HepG2 (cell line): Measurements from ENCODE around the gene CD300LF. TPM values are rescaled to one million over a fixed set of nuclear protein-coding genes. Genes with fewer than 3 reads are reported as not detected.

Source experiments
- AGO1 ChIP-seq: fragments of 200-400 bp; formaldehyde crosslinking; IDR thresholded peaks from 2 replicates; pipeline ENCODE4 v1.6.1; 2017; ENCODE audit warnings: mild to moderate bottlenecking, low read depth, low read length, moderate library complexity; ENCODE audit not compliant: poor library complexity, severe bottlenecking
- ARNTL ChIP-seq: sonication (generic); formaldehyde crosslinking; IDR thresholded peaks from 2 replicates; pipeline ENCODE4 v1.4.0; 2020; ENCODE audit warnings: mild to moderate bottlenecking, missing genetic modification reagents
- CENPT ChIP-seq: sonication (generic); formaldehyde crosslinking; IDR thresholded peaks from 2 replicates; pipeline ENCODE4 v1.8.0; 2022; ENCODE audit warnings: low read depth, mild to moderate bottlenecking, moderate library complexity, missing genetic modification reagents
- HNRNPK ChIP-seq: fragments of 200-400 bp; formaldehyde crosslinking; IDR thresholded peaks from 2 replicates; pipeline ENCODE4 v1.6.1; 2018; ENCODE audit warnings: low read length, low read depth, moderate library complexity, mild to moderate bottlenecking; ENCODE audit not compliant: poor library complexity, severe bottlenecking
- HNRNPUL1 ChIP-seq: fragments of 200-400 bp; formaldehyde crosslinking; IDR thresholded peaks from 2 replicates; pipeline ENCODE4 v1.6.1; 2017; ENCODE audit warnings: low read depth, mild to moderate bottlenecking, low read length, moderate library complexity
- ZNF24 ChIP-seq: fragments of 450-650 bp; IDR thresholded peaks from 2 replicates; pipeline ENCODE4 v1.6.1; 2017; ENCODE audit warnings: antibody characterized with exemption, mild to moderate bottlenecking
- ZNF383 ChIP-seq: sonication (generic); formaldehyde crosslinking; IDR thresholded peaks from 2 replicates; pipeline ENCODE4 v1.4.0; 2020; ENCODE audit warnings: missing genetic modification reagents, mild to moderate bottlenecking, borderline replicate concordance
- ZNF496 ChIP-seq: sonication (generic); formaldehyde crosslinking; IDR thresholded peaks from 2 replicates; pipeline ENCODE4 v1.8.1; 2023; ENCODE audit warnings: mild to moderate bottlenecking, moderate library complexity, missing genetic modification reagents; ENCODE audit not compliant: insufficient replicate concordance
- ZNF501 ChIP-seq: sonication (generic); formaldehyde crosslinking; IDR thresholded peaks from 2 replicates; pipeline ENCODE4 v1.5.1; 2020; ENCODE audit warnings: mild to moderate bottlenecking, moderate library complexity, missing genetic modification reagents
- ZNF672 ChIP-seq: sonication (generic); formaldehyde crosslinking; IDR thresholded peaks from 2 replicates; pipeline ENCODE4 v1.8.1; 2022; ENCODE audit warnings: missing genetic modification reagents
- ZNF703 ChIP-seq: sonication (generic); formaldehyde crosslinking; IDR thresholded peaks from 2 replicates; pipeline ENCODE4 v1.5.1; 2020; ENCODE audit warnings: missing genetic modification reagents, mild to moderate bottlenecking, moderate library complexity, borderline replicate concordance
- ZNF720 ChIP-seq: sonication (generic); formaldehyde crosslinking; IDR thresholded peaks from 2 replicates; pipeline ENCODE4 v1.4.0; 2020; ENCODE audit warnings: missing genetic modification reagents
- ZNF761 ChIP-seq: sonication (generic); formaldehyde crosslinking; conservative IDR thresholded peaks from 2 replicates; pipeline ENCODE4 v1.4.0; 2020; ENCODE audit warnings: mild to moderate bottlenecking, missing genetic modification reagents
- ZNF782 ChIP-seq: sonication (generic); formaldehyde crosslinking; IDR thresholded peaks from 2 replicates; pipeline ENCODE4 v1.4.0; 2020; ENCODE audit warnings: missing genetic modification reagents, mild to moderate bottlenecking, borderline replicate concordance
- ZNF788 ChIP-seq: sonication (generic); formaldehyde crosslinking; IDR thresholded peaks from 2 replicates; pipeline ENCODE4 v1.5.0; 2020; ENCODE audit warnings: mild to moderate bottlenecking, missing genetic modification reagents, borderline replicate concordance
- ZSCAN29 ChIP-seq: sonication (generic); formaldehyde crosslinking; conservative IDR thresholded peaks from 2 replicates; pipeline ENCODE4 v1.4.0; 2020; ENCODE audit warnings: mild to moderate bottlenecking, missing genetic modification reagents
- polyA plus RNA-seq, 8 experiments: library from polyadenylated mRNA; depleted of rRNA in 3 of 8; stranded (reverse) in 7 of 8; unstranded in 1 of 8; fragments of >200 nt; fragmentation: Illumina TruSeq in 4 of 8; extraction: Trizol in 4 of 8; gene quantifications; 2 replicates each; pipeline versions ENCODE4 v1.2.1 to v1.2.3, GENCODE V29; 2011 to 2016; ENCODE audit warnings: low read depth in 4 of 8, missing spikeins in 1 of 8, mixed read lengths in 1 of 8; ENCODE audit not compliant: insufficient read depth in 1 of 8
- total RNA-seq, 5 experiments: library from RNA; depleted of rRNA; stranded (reverse); fragments of >200 nt; fragmentation: Illumina TruSeq; extraction: Trizol; gene quantifications; 2 replicates each; pipeline ENCODE4 v1.2.3, GENCODE V29; 2016; ENCODE audit warnings: low read depth in 1 of 5
- TF ChIP-seq, protein P1 (sequence below): sonication (generic); formaldehyde crosslinking; IDR thresholded peaks from 2 replicates; pipeline ENCODE4 v1.4.0; 2020; ENCODE audit warnings: mild to moderate bottlenecking, missing genetic modification reagents
- TF ChIP-seq, protein P2 (sequence below): sonication (generic); formaldehyde crosslinking; IDR thresholded peaks from 2 replicates; pipeline ENCODE4 v1.4.0; 2020; ENCODE audit warnings: low read depth, missing genetic modification reagents
- TF ChIP-seq, protein P3 (sequence below): sonication (generic); formaldehyde crosslinking; IDR thresholded peaks from 2 replicates; pipeline ENCODE4 v1.5.1; 2020; ENCODE audit warnings: missing genetic modification reagents, mild to moderate bottlenecking, borderline replicate concordance
- TF ChIP-seq, protein P4 (sequence below): sonication (generic); formaldehyde crosslinking; IDR thresholded peaks from 2 replicates; pipeline ENCODE4 v1.9.0; 2021; ENCODE audit warnings: missing genetic modification reagents, mild to moderate bottlenecking, borderline replicate concordance

CD300LF gene
- total and polyA plus RNA-seq, 2 of the 13 experiments (the other 11 are each of a cell fraction or from before 2014, with no cell fraction given) = not detected

DNA sequence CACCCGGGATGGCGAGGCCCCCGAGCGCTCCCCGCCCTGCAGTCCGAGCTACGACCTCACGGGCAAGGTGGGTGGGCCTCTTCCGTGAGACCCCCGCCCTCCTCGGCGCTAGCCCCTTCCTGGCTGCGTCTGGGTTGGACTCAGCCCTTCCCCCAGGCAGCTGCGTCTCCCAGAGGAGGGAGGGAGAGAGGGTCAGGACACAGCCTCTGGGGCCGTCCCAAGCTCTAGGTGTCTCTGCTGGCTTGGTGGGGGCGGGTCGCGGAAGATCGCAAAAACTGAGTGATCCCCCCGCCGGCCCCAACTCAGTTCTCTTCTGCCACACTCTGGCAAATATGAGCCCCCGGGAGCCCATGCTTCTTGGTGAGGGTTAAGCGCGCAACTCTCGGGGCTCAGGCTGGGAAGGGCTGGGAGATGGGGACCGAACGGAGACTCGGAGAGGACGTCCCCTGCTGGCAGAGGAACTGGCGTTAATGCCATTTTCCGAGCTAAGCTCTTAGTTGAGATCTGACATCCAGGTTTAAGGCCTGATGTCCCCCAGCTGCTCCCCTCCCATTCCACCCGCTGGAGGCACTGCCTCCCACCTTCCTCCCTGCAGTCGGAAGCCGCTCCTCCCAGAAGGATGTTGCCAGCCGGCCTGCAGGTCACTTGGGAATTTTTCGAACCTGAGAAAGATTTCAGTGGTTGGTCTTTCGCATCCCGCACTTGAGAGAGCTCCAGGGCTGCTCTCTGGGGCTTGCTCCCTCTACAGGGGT lies 24.8 kb upstream of the CD300LF start (continued):
- TF ChIP-seq ZNF782 (CRISPR knock-in tag) (0 out of 2 replicates have a peak, but pooled peaks have one; percentile 32), ZNF383 (CRISPR knock-in tag) (no peak; the same call in 1 of the 2 replicates), ZNF788 (CRISPR knock-in tag) (no peak; the same call in 1 of the 2 replicates), AGO1 (no peak), ZNF720 (CRISPR knock-in tag) (no peak), HNRNPK (no peak), HNRNPUL1 (no peak), ZNF703 (CRISPR knock-in tag) (peak; percentile 55; the same call in 1 of the 2 replicates), ZSCAN29 (CRISPR knock-in tag) (no peak), ZNF761 (peak; percentile 12; the same call in 1 of the 2 replicates), ARNTL (no peak), ZNF672 (no peak), ZNF496 (CRISPR knock-in tag) (no peak), ZNF501 (CRISPR knock-in tag) (peak; percentile 21; the same call in 1 of the 2 replicates), CENPT (CRISPR knock-in tag) (no peak), ZNF24 (no peak)
- TF ChIP-seq, protein P1, sequence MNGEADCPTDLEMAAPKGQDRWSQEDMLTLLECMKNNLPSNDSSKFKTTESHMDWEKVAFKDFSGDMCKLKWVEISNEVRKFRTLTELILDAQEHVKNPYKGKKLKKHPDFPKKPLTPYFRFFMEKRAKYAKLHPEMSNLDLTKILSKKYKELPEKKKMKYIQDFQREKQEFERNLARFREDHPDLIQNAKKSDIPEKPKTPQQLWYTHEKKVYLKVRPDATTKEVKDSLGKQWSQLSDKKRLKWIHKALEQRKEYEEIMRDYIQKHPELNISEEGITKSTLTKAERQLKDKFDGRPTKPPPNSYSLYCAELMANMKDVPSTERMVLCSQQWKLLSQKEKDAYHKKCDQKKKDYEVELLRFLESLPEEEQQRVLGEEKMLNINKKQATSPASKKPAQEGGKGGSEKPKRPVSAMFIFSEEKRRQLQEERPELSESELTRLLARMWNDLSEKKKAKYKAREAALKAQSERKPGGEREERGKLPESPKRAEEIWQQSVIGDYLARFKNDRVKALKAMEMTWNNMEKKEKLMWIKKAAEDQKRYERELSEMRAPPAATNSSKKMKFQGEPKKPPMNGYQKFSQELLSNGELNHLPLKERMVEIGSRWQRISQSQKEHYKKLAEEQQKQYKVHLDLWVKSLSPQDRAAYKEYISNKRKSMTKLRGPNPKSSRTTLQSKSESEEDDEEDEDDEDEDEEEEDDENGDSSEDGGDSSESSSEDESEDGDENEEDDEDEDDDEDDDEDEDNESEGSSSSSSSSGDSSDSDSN = peak; percentile 12; the same call in 1 of the 2 replicates
- TF ChIP-seq, protein P2, sequence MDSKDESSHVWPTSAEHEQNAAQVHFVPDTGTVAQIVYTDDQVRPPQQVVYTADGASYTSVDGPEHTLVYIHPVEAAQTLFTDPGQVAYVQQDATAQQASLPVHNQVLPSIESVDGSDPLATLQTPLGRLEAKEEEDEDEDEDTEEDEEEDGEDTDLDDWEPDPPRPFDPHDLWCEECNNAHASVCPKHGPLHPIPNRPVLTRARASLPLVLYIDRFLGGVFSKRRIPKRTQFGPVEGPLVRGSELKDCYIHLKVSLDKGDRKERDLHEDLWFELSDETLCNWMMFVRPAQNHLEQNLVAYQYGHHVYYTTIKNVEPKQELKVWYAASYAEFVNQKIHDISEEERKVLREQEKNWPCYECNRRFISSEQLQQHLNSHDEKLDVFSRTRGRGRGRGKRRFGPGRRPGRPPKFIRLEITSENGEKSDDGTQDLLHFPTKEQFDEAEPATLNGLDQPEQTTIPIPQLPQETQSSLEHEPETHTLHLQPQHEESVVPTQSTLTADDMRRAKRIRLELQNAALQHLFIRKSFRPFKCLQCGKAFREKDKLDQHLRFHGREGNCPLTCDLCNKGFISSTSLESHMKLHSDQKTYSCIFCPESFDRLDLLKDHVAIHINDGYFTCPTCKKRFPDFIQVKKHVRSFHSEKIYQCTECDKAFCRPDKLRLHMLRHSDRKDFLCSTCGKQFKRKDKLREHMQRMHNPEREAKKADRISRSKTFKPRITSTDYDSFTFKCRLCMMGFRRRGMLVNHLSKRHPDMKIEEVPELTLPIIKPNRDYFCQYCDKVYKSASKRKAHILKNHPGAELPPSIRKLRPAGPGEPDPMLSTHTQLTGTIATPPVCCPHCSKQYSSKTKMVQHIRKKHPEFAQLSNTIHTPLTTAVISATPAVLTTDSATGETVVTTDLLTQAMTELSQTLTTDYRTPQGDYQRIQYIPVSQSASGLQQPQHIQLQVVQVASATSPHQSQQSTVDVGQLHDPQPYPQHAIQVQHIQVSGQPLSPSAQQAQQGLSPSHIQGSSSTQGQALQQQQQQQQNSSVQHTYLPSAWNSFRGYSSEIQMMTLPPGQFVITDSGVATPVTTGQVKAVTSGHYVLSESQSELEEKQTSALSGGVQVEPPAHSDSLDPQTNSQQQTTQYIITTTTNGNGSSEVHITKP = no peak
- TF ChIP-seq, protein P3, sequence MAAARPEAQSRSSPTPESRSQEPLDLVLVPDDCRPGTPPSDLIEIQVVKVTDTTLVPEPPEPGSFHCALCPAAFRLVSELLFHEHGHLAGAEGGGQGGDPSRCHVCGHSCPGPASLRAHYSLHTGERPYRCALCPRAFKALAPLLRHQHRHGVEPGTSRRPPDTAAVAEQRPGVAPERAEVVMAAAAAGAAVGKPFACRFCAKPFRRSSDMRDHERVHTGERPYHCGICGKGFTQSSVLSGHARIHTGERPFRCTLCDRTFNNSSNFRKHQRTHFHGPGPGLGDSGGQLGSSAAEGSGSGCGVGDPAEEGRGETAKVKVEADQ = 0 out of 2 replicates have a peak, but pooled peaks have one; percentile 16
- TF ChIP-seq, protein P4, sequence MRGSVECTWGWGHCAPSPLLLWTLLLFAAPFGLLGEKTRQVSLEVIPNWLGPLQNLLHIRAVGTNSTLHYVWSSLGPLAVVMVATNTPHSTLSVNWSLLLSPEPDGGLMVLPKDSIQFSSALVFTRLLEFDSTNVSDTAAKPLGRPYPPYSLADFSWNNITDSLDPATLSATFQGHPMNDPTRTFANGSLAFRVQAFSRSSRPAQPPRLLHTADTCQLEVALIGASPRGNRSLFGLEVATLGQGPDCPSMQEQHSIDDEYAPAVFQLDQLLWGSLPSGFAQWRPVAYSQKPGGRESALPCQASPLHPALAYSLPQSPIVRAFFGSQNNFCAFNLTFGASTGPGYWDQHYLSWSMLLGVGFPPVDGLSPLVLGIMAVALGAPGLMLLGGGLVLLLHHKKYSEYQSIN = no peak
